ENCODE measurements around the gene CASZ1. TPM values are rescaled to one million over a fixed set of nuclear protein-coding genes. Genes with fewer than 3 reads are reported as not detected.
A peak's percentile ranks its signal among the peaks of the same experiment; 100 is the strongest.

Gene CASZ1
- total RNA-seq, 3 donors from 2014 or later (not counting 1 experiment from before 2014, with no cell fraction given) = 55.9 to 83.0 (median 70.6) TPM

DNA sequence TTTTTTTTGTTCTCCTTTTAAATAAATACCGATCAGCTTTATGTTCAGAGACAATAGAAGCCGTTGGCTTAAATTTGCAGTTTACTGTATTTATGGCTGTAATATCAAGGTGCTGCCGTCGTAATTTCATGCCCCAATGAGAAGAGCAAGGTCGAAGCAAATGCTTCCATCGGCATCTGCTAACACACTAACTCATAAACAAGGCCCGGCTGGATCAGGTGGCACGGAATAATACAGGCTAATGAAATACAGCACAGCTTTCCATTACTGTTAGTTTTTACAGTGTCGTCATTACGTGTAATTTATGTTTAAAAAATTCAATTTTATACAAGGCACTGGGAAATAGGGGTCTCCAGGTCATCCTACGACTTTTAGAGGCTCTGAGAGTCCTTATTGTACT, 202.7 kb downstream of the CASZ1 start:
- Mint-ChIP-seq H3K36me3 (no peaks in the 10 kb centered on the region), H3K4me1 (peaks cover 12 to 19% of the 10 kb centered on the region in 2 donors), H3K27me3 (ENCODE audit: low read depth in 2 of 2) (no peaks in the 10 kb centered on the region), H3K27ac (no peak overlapping the region), H3K9me3 (no peaks in the 10 kb centered on the region), H3K4me3 (no peak overlapping the region)
- Histone ChIP-seq H3K36me3 (ENCODE audit: control insufficient read depth, insufficient read depth, low read length) (no peaks in the 10 kb centered on the region), H3K4me1 (ENCODE audit: control insufficient read depth, insufficient read depth, low read length) (no peaks in the 10 kb centered on the region), H3K9me3 (ENCODE audit: control insufficient read depth, insufficient read depth, low read length) (no peaks in the 10 kb centered on the region), H3K27me3 (ENCODE audit: control insufficient read depth, insufficient read depth, low read length) (no peaks in the 10 kb centered on the region), H3K27ac (ENCODE audit: low read length) (no peak overlapping the region), H3K4me3 (ENCODE audit: low read length) (no peak overlapping the region)
- no peak for ATAC-seq
- intact Hi-C loops (cut with micrococcal nuclease) = no loop called here
- no peak for DNase-seq
- 98% methylated on average over 11 of the region's 11 CpGs for WGBS (ENCODE audit: insufficient coverage)
- no peak for TF ChIP-seq CTCF (IDR thresholded peaks at IDR 0.05)

GRCh38 chr1:10592373-10592772, 204.1 kb downstream of the CASZ1 start:
- H3K4me1 Mint-ChIP-seq = peaks cover 5 to 19% of the 10 kb centered on the region in 2 donors
- Histone ChIP-seq H3K27me3 (ENCODE audit: control insufficient read depth, insufficient read depth, low read length) (no peaks in the 10 kb centered on the region), H3K36me3 (ENCODE audit: control insufficient read depth, insufficient read depth, low read length) (no peaks in the 10 kb centered on the region), H3K9me3 (ENCODE audit: control insufficient read depth, insufficient read depth, low read length) (no peaks in the 10 kb centered on the region), H3K27ac (ENCODE audit: low read length) (no peak overlapping the region), H3K4me1 (ENCODE audit: control insufficient read depth, insufficient read depth, low read length) (no peaks in the 10 kb centered on the region), H3K4me3 (ENCODE audit: low read length) (no peak overlapping the region)
- no peak overlapping the region for H3K27ac Mint-ChIP-seq
- no peak for TF ChIP-seq CTCF (IDR thresholded peaks at IDR 0.05)
- ATAC-seq = no peak
- 95% methylated on average over 3 of the region's 5 CpGs for WGBS (ENCODE audit: insufficient coverage)
- no peaks in the 10 kb centered on the region for H3K9me3 Mint-ChIP-seq
- intact Hi-C loops (cut with micrococcal nuclease) = no loop called here
- no peaks in the 10 kb centered on the region for H3K36me3 Mint-ChIP-seq
- H3K4me3 Mint-ChIP-seq = no peak overlapping the region
- DNase-seq = no peak
- no peaks in the 10 kb centered on the region for H3K27me3 Mint-ChIP-seq (ENCODE audit: low read depth in 2 of 2)

- no peak for TF ChIP-seq CTCF (IDR thresholded peaks at IDR 0.05)
- H3K4me1 ChIP-seq (ENCODE audit: control insufficient read depth, insufficient read depth, low read length) = no peaks in the 10 kb centered on the region
- H3K36me3 ChIP-seq (ENCODE audit: control insufficient read depth, insufficient read depth, low read length) = no peaks in the 10 kb centered on the region
- H3K9me3 ChIP-seq (ENCODE audit: control insufficient read depth, insufficient read depth, low read length) = no peaks in the 10 kb centered on the region
- H3K4me3 Mint-ChIP-seq = no peak overlapping the region
- WGBS (ENCODE audit: insufficient coverage) = 48% methylated on average over 4 of the region's 4 CpGs
- H3K27ac Mint-ChIP-seq = peak overlapping the region; percentile 59 to 71
- no peak overlapping the region for H3K4me3 ChIP-seq (ENCODE audit: low read length)
- H3K27me3 ChIP-seq (ENCODE audit: control insufficient read depth, insufficient read depth, low read length) = no peaks in the 10 kb centered on the region
- DNase-seq = no peak
- H3K9me3 Mint-ChIP-seq = no peaks in the 10 kb centered on the region
- H3K36me3 Mint-ChIP-seq = no peaks in the 10 kb centered on the region
- H3K4me1 Mint-ChIP-seq = peaks cover 5 to 19% of the 10 kb centered on the region in 2 donors
- no peak overlapping the region for H3K27ac ChIP-seq (ENCODE audit: low read length)
- no peaks in the 10 kb centered on the region for H3K27me3 Mint-ChIP-seq (ENCODE audit: low read depth in 2 of 2)
- peak in 2 of 3 donors; percentile 31 to 62 for ATAC-seq
- intact Hi-C loops (cut with micrococcal nuclease) = no loop called here
Observed at GRCh38 chr1:10591010-10591409, 205.4 kb downstream of the CASZ1 start.

DNA sequence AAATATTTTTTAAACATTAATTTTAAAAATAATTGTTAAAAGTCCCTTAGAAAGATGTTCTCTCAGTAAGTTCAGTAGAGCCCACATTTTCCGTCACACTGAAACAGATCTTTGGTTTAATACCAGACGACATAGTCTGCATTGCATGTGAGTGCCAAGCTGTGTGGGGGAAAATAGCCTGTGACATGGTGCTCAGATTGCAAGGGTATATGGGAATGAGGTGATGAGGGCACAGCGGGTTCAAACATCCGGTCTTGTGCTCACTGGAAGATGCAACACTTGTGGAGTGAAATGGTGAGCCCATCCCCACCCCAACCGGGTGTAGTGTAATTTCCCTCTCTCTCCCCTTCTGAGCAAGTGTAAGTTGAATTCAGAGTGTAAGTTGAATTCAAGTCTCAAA, 207.4 kb downstream of the CASZ1 start:
- Mint-ChIP-seq H3K36me3 (no peaks in the 10 kb centered on the region), H3K9me3 (no peaks in the 10 kb centered on the region), H3K4me3 (no peak overlapping the region), H3K4me1 (peaks cover 0 to 14% of the 10 kb centered on the region in 2 donors), H3K27me3 (ENCODE audit: low read depth in 2 of 2) (no peaks in the 10 kb centered on the region), H3K27ac (no peak overlapping the region)
- intact Hi-C loops (cut with micrococcal nuclease) = no loop called here
- Histone ChIP-seq H3K27ac (ENCODE audit: low read length) (no peak overlapping the region), H3K4me3 (ENCODE audit: low read length) (no peak overlapping the region), H3K9me3 (ENCODE audit: control insufficient read depth, insufficient read depth, low read length) (no peaks in the 10 kb centered on the region), H3K27me3 (ENCODE audit: control insufficient read depth, insufficient read depth, low read length) (no peaks in the 10 kb centered on the region), H3K4me1 (ENCODE audit: control insufficient read depth, insufficient read depth, low read length) (no peaks in the 10 kb centered on the region), H3K36me3 (ENCODE audit: control insufficient read depth, insufficient read depth, low read length) (no peaks in the 10 kb centered on the region)
- no peak for DNase-seq
- no peak for TF ChIP-seq CTCF (IDR thresholded peaks at IDR 0.05)
- ATAC-seq = no peak
- 95% methylated on average over 3 of the region's 5 CpGs for WGBS (ENCODE audit: insufficient coverage)
